ENCODE results near the gene MR1.

Gene MR1

DNA sequence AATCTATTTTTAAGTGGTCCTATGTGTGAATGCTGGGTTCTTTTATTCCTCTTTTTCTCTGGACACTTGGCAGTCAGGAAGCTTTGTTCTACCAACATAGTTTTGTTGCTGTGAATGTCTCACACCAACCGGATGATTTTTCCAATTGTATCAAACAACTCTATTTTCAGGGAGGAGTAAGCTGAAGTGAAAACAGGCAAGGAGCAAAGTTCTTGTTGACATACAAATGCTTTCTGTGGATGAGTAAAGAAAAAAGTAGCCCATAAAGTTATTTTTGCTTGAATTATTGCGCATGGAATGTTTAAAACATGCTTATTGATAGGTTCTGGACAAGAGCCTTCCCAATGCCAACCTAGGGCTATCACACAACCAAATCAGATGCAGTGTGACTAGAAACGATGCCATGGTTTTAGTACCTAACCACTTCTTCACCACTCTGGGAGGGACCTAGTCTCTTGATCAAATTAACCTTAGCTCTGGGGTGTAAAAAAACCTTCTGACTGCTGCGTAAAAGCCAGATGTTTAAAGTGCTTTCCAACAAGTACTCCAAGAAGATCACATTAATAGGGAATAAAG, 59.2 kb downstream of the MR1 start:
- DNase-seq = no peak

DNA sequence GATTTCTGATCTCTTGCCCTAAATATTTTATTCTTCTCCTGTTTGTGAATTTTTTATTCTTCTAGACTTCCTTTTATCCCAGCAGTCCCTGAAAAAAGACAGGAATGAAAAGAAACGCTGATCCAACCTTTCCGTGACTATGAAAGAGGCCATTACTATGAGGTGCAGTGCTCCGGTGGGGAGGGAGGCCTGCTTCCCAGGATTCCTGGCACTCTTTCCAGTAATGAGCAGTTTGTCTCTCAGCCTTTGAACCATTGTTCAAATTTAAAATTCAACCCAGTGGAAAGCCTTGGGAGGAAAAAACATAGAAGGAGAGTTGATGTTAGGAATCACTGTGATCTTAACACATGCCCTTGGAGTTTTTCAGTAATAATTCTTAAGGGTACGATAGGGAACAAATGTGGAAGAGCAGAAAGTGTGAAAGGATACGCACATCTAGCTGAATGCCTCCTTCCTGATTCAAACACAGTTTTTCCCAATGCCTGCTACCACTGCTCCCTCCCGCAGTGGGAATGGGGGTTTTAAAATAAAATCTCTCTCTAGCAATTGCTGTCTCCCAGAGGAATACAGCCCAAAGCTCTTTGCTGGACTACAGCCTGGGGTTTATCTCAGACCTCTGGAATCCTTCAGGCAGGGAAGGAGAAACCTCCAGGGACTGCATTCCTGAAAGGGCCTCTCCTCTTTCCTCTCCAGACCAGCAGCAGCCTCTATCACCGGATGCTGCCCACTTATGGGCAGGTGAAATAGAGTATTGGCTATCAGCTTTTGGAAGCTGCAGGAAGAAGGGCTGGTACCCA, 60.8 kb downstream of the MR1 start:
- no peak for DNase-seq

DNA sequence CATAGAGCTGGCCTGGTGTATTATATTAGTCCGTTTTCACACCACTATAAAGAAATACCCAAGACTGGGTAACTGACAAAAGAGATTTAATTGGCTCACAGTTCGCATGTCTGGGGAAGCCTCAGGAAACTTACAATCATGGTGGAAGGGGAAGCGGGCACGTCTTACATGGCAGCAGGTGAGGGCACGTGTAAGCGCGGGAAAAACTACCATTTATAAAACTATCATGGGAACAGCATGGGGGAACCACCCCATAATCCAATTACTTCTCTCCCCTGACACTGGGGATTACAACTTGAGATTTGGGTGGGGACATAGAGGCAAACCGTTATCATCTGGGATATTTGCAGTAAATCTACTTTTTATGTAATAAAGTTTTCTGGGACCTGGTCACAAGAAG, 61.5 kb downstream of the MR1 start:
- no peak for DNase-seq

DNA sequence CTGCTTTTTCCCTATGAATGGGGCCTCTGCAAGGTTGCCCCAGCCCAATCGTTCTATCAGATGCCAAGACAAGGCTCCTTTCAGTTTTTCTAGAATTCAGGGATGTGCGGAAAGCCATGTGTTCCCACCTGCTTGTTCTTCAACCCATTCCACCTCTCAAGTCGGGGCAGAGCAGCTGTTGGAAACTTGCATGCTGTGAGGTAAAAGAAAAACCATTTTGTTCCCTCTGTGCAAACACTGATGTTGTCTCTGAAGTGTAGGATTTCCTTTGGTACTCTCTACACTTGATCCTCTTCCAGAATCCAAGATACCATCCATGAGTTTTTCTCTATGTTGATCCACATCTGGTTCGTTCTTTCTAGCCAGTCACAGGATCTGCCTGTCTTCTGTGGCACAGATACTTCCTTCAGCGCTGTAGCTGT, 62.0 kb downstream of the MR1 start:
- DNase-seq = no peak

DNA sequence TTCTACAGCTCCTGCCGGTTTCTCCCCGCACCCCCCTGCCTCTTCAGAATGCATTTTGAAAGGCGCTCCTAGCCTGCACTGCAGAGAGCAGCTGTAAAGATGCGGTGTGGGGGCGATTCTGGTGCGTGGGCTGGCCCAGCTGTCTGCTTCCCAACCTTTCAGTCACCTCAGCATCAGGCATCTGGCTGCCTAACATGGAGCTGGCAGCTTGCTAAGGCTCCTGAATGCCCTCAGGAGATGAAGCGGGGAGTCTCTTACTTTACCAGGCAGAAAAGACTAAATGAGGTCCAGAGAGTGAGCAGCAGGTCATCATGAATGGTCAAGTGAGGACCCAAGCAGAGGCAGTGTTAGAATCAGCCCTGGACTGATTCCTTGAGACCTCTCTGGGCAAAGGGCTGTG, 63.5 kb downstream of the MR1 start:
- no peak for DNase-seq

DNA sequence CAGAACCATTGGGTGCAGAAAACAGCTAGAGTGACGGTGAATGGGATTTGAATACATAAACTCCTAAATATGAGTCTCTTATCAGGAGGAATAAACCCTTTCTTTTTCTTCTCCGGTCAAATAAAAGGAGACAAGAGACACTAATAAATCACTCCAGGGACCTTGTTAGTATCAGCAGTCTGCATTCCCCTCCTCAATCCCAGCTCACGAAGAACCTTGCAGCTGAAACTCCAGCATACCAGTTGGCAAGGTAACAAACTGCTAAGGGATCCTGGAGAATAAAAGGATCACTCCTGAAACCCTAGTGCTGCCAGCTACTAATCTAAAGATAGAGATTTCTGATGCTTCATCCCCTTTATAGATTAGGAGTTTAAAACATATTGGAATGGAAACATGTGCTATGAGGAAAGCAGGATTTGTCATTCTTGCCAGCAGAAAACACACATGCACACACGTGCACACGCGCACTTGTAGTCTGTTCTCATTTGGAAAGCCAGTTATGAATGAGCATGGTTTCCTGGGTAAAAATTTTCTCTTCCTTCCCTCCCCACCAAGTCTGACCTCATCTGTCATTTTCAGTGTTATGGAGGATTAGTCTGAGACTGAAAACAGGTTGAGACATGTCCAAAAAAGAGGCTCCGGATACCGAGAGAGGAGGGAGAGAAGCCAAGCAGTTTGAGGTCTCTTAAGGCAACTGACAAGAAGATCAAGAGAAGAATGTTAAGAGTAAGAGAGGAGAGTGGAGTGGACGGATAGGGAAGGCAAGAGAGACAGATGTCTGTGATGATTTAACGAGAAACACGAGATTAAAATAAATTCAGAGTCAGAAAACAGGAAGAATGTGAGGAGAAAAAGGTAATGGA, 65.6 kb downstream of the MR1 start:
- no peak for DNase-seq

DNA sequence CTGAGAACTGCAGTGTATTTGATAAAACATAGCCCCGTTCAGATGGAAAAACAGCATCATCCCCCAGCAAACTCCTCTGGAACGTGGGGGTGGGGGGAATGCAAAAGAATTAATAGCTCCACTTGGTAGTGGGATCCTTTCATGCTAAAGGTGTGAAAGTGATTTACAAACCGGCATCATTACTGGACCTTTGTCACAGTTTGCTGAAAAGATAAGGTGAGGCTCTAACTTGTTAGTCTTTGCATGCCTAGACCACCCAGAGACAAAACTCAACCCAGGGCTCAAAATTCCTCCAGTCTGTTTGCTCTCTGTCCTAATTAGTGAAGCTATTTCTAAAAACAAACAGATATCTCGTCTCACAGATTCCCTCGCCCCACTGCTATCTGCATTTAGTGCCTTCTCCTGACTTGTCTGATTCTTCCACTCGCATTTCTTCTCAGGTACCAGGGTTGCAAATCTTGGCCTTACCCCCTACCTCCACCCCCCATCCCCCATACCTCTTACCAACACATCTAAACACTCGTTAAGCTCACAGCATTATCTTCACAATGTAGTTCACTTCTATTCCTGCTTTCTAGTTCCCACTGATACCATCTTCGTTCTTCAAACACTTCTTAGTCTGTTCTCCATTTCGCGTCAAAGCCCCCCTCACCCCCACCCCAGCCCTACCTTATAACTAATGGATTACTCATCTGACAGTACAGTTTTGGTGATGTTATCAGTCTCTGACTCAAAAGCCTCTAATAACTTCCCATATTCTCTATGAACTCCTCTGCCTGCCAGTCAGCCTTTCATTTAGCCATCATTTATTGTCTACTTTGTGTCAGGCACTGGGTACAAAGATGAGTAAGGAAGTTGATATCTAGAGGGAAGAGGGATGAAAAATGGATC, 66.5 kb downstream of the MR1 start:
- DNase-seq = no peak

DNA sequence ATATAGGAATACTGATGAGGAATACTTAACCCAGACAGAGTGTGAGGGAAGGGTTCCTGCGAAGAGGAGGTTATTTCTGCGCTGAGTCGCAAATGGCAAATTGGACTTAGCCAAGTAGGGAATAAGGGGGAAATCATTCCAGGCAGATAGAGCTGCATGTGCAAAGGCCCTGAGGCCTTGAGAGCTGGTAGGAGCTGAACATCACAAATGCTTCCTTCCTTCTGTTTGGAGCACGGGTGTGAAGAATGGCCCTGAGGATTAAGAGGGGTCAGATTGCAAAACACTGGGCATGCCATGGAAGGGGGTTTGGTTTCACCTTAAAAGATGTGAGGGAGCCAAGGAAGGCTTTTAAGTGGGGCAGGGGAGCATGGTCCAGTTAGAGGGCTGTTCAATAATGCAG, 67.2 kb downstream of the MR1 start:
- no peak for DNase-seq

DNA sequence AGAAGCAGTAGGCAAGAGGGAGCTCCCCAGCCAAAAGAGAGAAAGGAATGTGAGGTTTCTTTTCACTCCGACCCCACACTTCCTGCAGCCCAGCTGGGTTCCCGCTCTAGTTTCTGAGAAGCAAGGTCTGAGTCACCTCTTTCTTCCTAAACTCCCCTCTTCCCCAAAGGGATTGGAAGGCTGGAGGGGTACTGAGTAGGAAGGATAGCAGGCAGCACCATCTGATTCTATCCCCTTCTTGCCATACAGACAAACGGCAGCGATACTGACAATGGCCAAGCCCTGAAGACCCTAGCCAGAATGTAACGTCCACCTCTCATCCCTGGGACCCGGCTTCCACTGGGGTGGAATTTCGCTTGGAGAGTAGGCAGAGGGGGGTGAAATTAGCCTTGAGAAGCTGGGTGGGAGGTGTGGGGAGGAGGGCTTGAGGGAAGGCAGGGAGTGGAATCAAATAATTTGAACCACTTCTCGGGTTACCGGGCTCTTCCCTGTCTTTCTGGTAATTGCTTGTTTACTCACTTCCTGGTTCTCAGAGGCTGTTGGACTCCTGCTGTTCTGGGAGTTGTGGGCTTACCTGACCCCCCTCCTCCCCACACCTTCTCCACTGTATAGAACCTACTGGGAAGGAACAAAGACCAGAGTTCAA, 67.9 kb downstream of the MR1 start:
- DNase-seq = no peak

DNA sequence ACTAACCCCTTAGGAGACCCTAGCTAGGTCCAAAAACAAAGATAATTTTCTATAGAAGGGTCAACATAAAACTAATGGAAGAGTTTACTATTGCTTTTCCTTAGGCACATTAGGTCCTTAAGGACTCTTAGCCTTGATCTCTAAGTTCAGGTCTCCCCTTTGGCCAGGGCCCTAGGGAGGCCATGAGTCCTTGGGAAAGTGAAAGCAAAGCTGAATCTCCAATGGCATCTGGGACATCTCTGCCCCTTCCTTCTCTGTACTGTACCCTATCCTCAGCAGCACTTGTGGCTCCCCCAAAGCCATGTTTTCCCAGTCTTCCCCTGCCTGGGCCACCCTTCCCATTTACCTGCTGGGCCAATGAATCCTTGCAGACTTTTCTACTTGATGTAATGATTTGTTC, 69.1 kb downstream of the MR1 start:
- DNase-seq = no peak

DNA sequence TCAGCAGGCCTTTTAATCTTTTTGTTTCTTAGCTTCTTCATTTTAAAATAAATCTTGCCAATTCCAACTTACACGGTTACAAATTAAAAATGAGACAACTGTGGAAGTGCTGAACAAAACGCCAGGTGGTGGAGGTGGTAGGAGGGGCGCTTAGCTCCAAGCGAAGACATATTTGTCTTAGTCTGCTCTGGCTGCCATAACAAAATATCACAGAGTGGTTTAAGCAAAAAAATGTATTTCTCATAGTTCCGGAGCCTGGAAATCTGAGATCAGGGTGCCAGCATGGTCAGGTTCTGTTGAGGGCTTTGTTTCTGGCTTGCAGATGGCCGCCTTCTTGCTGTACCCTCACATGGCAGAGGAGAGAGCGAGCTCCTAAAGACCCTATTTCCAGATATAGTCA, 69.6 kb downstream of the MR1 start:
- DNase-seq = no peak

DNA sequence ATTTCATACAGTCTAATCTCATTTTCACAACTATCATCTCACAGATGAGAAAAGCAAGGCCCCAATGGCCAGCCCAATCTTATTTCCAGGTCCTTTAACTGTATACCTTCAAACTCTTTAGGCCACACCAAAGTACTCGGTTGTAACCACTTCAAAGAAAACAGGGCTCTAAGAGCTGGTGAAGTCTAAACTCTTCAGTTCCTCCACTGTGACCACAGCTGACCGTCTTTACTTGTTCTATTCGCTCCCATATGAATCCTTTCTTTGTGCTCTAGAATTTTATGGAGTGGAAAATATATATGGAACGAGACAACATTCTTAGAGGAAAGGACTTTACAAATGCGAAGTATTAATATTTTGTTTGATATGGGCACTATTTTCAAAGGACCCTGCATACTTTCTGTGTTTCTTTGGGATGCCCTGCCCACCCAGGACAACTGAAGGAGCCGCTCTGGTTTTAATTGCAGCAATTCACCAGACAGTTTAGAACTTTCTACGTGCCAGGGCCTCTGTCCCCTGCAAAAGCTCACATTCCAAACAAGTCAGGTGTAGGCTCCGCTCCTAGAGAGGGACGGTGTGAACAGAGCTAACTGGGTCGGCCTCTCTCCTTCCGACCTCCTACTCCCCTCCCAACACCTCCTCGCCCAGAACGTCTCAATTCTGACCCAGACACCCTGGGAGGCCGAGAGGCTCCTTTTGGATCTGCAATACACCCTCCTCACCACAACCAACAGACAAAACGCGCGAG, 70.4 kb downstream of the MR1 start:
- DNase-seq = no peak

DNA sequence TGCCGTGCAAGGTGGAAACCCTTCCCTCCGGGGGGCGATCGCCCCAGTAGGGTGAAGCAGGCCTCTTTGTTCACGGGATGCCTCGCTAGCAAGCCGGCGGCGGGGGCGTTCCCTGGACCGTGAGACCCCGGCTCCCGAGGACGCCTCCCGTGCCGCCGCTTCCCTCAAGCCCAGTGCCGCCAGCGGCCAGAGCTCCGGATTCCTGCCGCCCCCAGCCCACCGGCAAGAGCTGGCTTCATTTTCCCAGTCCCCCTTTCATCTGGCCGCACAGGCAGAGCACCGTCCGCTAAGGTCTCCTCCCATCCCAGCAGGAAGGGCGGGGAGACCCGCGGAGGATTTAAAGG, 71.0 kb downstream of the MR1 start:
- DNase-seq = no peak

DNA sequence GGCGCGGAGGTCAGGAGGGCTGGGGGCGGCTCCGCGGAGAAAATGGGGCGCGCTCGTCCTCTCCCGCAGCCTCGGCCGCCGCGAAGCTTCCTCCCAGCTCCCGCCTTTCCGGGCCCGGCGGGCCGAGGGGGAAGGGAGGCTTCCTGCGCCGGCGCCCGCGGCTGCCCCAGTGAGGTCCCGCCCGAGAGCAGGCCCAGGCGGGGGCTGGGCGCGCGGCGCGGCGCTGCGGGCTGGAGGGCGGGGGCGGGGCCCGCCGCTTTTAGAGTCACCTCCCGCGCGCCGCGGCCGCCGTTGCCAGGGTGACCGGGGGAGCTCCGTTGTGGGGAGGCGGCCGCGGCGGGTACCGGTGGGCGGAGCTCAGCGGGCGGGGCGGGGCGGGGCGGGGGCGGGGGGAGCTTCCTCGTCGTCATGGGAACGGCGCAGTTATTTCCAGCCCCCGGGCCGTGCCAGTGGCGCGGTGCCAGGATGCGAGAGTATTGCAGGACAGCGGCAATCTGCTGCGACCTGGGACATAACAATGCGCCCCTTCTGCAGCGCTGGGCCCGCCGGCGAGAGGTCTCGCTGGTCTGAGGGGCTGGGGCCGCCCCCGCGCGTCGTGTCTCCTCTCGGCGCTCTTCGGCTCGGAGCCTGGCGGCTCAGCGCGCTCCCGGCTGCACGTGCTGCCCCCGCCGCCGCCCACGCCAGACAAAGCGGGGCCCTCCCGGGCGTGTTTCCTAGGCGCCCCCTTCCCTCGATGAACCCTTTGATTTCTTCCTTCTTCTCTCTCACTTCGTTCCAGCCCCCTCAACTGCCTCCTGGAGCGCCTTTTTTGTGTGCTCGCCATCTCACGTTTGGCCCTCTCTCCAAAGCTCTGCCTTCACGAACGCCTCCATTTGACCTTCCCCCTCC, 71.6 kb downstream of the MR1 start:
- peak; percentile 91 for DNase-seq

DNA sequence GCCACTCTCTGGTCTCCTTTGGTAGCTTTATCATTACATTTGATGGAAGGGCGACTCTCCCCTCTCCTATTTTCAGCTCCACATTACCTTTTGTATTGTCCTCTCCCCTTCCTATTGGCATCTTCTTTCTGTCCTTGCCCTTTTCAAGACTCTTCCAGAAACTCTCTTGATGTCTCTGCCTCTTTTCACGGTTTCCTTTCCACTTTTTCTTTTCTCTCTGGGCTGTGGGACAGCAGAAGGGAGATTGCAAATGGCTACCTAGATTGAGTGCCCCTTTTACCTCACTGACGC, 72.2 kb downstream of the MR1 start:
- DNase-seq = no peak

DNA sequence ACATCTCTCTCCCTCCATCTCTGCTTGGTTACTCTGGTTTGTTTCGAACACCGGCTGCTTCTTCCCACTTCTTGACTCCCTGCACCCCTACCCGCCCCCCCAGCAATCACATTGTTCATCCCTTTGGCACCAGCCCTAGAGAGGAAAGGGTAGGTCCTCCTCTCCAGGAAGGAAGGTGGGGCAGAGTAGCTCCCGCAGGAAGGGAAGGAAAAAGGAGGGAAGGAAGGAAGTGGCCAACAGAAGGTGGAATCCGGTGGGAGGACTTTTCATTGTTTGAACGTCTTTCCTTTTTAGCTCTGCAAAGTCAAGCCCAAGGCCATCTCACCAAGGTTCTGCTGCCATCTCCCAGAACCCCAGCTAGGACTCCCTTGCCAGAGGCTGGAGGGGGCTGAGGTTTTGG, 72.7 kb downstream of the MR1 start:
- no peak for DNase-seq

DNA sequence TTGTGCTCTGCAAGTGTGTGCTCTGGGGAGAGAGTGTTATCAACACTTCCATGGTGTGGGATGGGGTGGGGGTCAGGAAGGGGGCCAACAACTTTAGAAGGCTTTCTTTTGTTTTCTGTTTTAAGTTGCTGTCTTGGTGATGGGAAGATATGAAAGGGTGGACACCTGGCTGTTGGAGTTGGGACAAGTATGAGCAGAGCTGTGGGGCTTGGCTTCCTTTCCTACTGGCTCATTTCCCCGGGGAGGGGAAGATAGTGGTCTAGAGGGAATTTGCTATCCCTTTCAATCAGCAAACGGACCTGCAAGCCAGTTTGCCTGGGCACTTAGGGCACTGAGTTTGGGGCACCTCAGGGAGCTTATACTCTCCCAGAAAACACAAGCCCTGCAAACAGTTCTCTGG, 73.9 kb downstream of the MR1 start:
- DNase-seq = no peak

DNA sequence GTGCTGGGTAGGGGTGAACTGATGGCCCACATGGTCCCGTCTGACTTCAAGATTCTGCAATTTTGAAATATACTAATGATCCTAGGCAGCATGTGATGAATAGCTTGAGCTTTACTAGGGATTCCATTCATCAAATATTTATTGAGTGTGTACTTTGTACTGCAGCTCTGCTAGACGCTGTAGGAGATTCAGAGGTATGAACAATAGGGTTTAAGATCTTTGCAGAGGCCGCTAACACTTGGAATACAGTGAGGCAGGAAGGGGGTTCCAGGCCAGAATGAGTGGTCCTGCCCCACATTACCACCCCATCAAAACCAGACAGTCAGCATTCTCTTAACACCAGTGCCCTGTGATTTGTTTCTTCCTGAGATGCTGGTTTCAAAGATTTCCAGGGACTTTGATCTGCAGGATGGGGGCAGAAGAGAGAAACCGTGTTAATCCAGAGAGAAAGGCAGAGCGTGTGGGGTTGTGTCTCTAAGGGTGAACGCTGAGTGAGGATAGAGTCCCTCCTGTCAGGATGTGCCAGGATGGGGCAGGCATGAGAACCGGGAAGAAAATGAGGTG, 74.6 kb downstream of the MR1 start:
- DNase-seq = no peak

DNA sequence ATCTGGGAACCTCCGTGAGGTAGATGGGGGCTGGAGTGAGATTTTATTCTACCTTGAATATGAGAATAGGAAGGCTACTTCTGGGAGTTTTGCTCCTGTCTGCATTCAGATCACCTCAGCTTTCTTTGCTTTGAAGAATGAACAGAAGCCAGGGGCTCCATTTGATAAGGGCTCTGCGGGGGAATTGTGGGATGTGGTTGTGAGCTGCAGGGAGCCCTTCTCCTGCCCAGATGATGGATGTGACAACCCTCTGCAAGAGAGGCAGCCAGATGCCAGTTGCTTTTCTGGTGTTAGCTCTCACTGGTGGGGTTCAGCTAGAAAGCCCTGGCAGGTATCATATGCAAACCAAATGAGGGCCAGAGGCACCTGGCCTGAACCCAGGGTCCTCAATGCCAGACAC, 76.2 kb downstream of the MR1 start:
- no peak for DNase-seq
